Endothelial cell of umbilical vein (primary cell): ENCODE measurements around the gene STMP1. TPM values are rescaled to one million over a fixed set of nuclear protein-coding genes. Genes with fewer than 3 reads are reported as not detected.

ENCODE experiments used
- BruUV-seq: library from RNA; stranded (reverse); fragments of 400-500 nt; replicated peaks from 2 replicates; lab custom pipeline; 2021; lab: Mats Ljungman, UMichigan
- CTCF ChIA-PET: fragments of 300-600, 350-600 bp; sonication (Branson Sonifier 250); formaldehyde crosslinking; loops from one replicate; lab custom pipeline; 2021; ENCODE audit warnings: antibody characterized with exemption, inconsistent platforms; lab: Charles Lee
- POLR2A ChIA-PET: fragments of 300-600, 350-600 bp; sonication (Branson Sonifier 250); formaldehyde crosslinking; loops from one replicate; lab custom pipeline; 2021; ENCODE audit warnings: antibody characterized with exemption, inconsistent platforms; lab: Charles Lee
- DNase-seq: peaks from one replicate; pipeline ENCODE4 v3.0.0-alpha.2; 2011; ENCODE audit warnings: low read depth, low spot score
- FAIRE-seq: peaks from 2 replicates; lab custom pipeline; 2011; peaks lifted over from hg19 to GRCh38; lab: Jason Lieb, UNC
- H2AFZ ChIP-seq: 2 replicates; pipeline ENCODE4 v1.6.0; 2012; ENCODE audit warnings: low read depth, low read length, control low read depth, inconsistent platforms
- H3K27ac ChIP-seq: 2 replicates; pipeline ENCODE4 v1.5.1; 2011; ENCODE audit warnings: low read depth, mild to moderate bottlenecking, control low read depth, low read length, moderate library complexity; ENCODE audit not compliant: insufficient read depth
- H3K27me3 ChIP-seq, 2 experiments: 2 replicates each; pipeline versions ENCODE4 v1.6.0 to v1.6.1; 2011; ENCODE audit warnings: low read length in 2 of 2, mixed read lengths in 1 of 2; ENCODE audit not compliant: control insufficient read depth in 2 of 2, insufficient read depth in 2 of 2
- H3K36me3 ChIP-seq, 2 experiments: 2 replicates in 1 of 2; 3 replicates in 1 of 2; pipeline ENCODE4 v1.5.1; 2011; ENCODE audit warnings: low read length in 2 of 2, mild to moderate bottlenecking in 1 of 2, moderate library complexity in 1 of 2; ENCODE audit not compliant: control insufficient read depth in 2 of 2, insufficient read depth in 2 of 2; ENCODE audit errors: extremely low read depth in 1 of 2
- H3K4me1 ChIP-seq: 3 replicates; pipeline ENCODE4 v1.5.1; 2011; ENCODE audit warnings: mild to moderate bottlenecking, low read length; ENCODE audit not compliant: control insufficient read depth, insufficient read depth; ENCODE audit errors: extremely low read depth
- H3K4me2 ChIP-seq: 2 replicates; pipeline ENCODE4 v1.6.1; 2011; ENCODE audit warnings: low read length, control low read depth, mixed read lengths; ENCODE audit not compliant: insufficient read depth
- H3K4me3 ChIP-seq, 3 experiments: fragments of 200-600 bp in 1 of 3; sonication (generic), shearing (Covaris generic) in 1 of 3; replicated peaks in 1 of 3; 2 replicates each; pipeline ENCODE4 v1.5.1; 2011 to 2016; ENCODE audit warnings: control low read depth in 3 of 3, low read length in 3 of 3, mild to moderate bottlenecking in 2 of 3, inconsistent platforms in 1 of 3, low read depth in 1 of 3, moderate library complexity in 1 of 3; ENCODE audit not compliant: insufficient read depth in 1 of 3
- H3K79me2 ChIP-seq: 2 replicates; pipeline ENCODE4 v1.6.0; 2012; ENCODE audit warnings: low read length, inconsistent platforms; ENCODE audit not compliant: control insufficient read depth, insufficient read depth
- H3K9ac ChIP-seq: replicated peaks from 2 replicates; pipeline ENCODE3; 2011; ENCODE audit warnings: low read length, control low read depth; ENCODE audit not compliant: insufficient read depth; ENCODE audit errors: extremely low read depth
- H3K9me1 ChIP-seq: replicated peaks from 3 replicates; pipeline ENCODE4 v1.6.0; 2011; ENCODE audit warnings: mild to moderate bottlenecking, low read length; ENCODE audit not compliant: control insufficient read depth, insufficient read depth; ENCODE audit errors: extremely low read depth
- H3K9me3 ChIP-seq: replicated peaks from 2 replicates; pipeline ENCODE4 v1.5.1; 2012; ENCODE audit warnings: low read length, inconsistent platforms; ENCODE audit not compliant: control insufficient read depth, insufficient read depth
- H4K20me1 ChIP-seq: replicated peaks from 2 replicates; pipeline ENCODE3; 2011; ENCODE audit warnings: mild to moderate bottlenecking, low read length; ENCODE audit not compliant: control insufficient read depth, insufficient read depth; ENCODE audit errors: extremely low read depth
- CTCF ChIP-seq, 2 donors: IDR thresholded peaks; 1 replicate in 1 of 2; 2 replicates in 1 of 2; pipeline ENCODE4 v1.5.1; 2011; ENCODE audit warnings: low read length in 2 of 2, mild to moderate bottlenecking in 2 of 2, moderate library complexity in 2 of 2, control low read depth in 1 of 2, inconsistent platforms in 1 of 2, low read depth in 1 of 2; ENCODE audit not compliant: insufficient read depth in 1 of 2; ENCODE audit errors: extremely low read depth in 1 of 2
- EZH2 ChIP-seq: IDR thresholded peaks from 2 replicates; pipeline ENCODE4 v1.6.1; 2012; ENCODE audit warnings: borderline replicate concordance, low read depth, mild to moderate bottlenecking, moderate library complexity, low read length, inconsistent platforms; ENCODE audit not compliant: severe bottlenecking
- FOS ChIP-seq: IDR thresholded peaks from 2 replicates; pipeline ENCODE4 v1.6.1; 2011; ENCODE audit warnings: mild to moderate bottlenecking, low read length, moderate library complexity, borderline replicate concordance; ENCODE audit not compliant: insufficient read depth
- GATA2 ChIP-seq: IDR thresholded peaks from 2 replicates; pipeline ENCODE4 v1.7.0; 2011; ENCODE audit warnings: low read depth, mild to moderate bottlenecking, moderate library complexity, mixed read lengths, low read length; ENCODE audit not compliant: insufficient read length, insufficient read depth
- JUN ChIP-seq: IDR thresholded peaks from 2 replicates; pipeline ENCODE4 v1.6.1; 2011; ENCODE audit warnings: borderline replicate concordance, low read depth; ENCODE audit not compliant: insufficient read length, insufficient read depth
- MAX ChIP-seq: IDR thresholded peaks from 2 replicates; pipeline ENCODE4 v1.6.1; 2011; ENCODE audit not compliant: insufficient read depth, insufficient read length
- MYC ChIP-seq: IDR thresholded peaks from one replicate; pipeline ENCODE4 v1.6.1; 2011; ENCODE audit warnings: mild to moderate bottlenecking, low read depth, low read length
- POLR2A ChIP-seq: IDR thresholded peaks from 2 replicates; pipeline ENCODE4 v1.6.1; 2012; ENCODE audit warnings: low read depth, mild to moderate bottlenecking, control low read depth, low read length
- POLR2AphosphoS5 ChIP-seq: IDR thresholded peaks from 2 replicates; pipeline ENCODE4 v1.6.1; 2012; ENCODE audit warnings: low read depth, mild to moderate bottlenecking, control low read depth, low read length, moderate library complexity; ENCODE audit not compliant: insufficient read depth
- dilution Hi-C: fragments of 300-500 bp; cut with MboI; formaldehyde crosslinking; loops from one replicate; pipeline ENCODE4 v1.15.0; 2019; ENCODE audit warnings: low sequenced_read_pairs; ENCODE audit not compliant: extremely low pct_ligation_motif_present
- intact Hi-C: fragments of 100-400 bp; cut with micrococcal nuclease; formaldehyde crosslinking; loops from one replicate; pipeline ENCODE4 v1.10.0; 2022
- polyA plus RNA-seq, 4 experiments: library from polyadenylated mRNA; depleted of rRNA in 3 of 4; stranded (reverse) in 3 of 4; unstranded in 1 of 4; fragments of >200 nt; gene quantifications; 2 replicates each; pipeline versions ENCODE4 v1.2.1 to v1.2.3, GENCODE V29; 2011 to 2012; ENCODE audit warnings: missing spikeins in 1 of 4
- total RNA-seq: library from RNA; stranded (reverse); gene quantifications from 2 replicates; pipeline ENCODE4 v1.2.3, GENCODE V29; 2021

Gene STMP1
- total and polyA plus RNA-seq, 2 donors (not counting 3 experiments of a cell fraction or from before 2014, with no cell fraction given) = 17.1 to 31.3 TPM

GRCh38 chr7:135683609-135684008 lies 21.3 kb downstream of the STMP1 start:
- intact Hi-C loops = no loop called here
- FAIRE-seq = no peak

More at GRCh38 chr7:135683609-135684008, 21.3 kb downstream of the STMP1 start:
- H3K36me3 ChIP-seq = peaks cover 0 to 2% of the 10 kb centered on the region in 2 experiments
- no peak overlapping the region for H3K27ac ChIP-seq
- no peak for DNase-seq
- no peak overlapping the region for H3K4me2 ChIP-seq
- H3K4me1 ChIP-seq = peaks cover 20% of the 10 kb centered on the region
- H3K79me2 ChIP-seq = no peaks in the 10 kb centered on the region
- ChIA-PET POLR2A (no interaction called here), CTCF (interaction anchor here (6.0 kb wide), 1 partner anchor 12 kb away, joined by 53 read pairs; no protein-coding TSS in a partner anchor)
- H2AFZ ChIP-seq = no peak overlapping the region
- no peaks in the 10 kb centered on the region for H3K9me1 ChIP-seq
- H3K9me3 ChIP-seq = no peaks in the 10 kb centered on the region
- H3K27me3 ChIP-seq = no peaks in the 10 kb centered on the region
- dilution Hi-C loops = no loop called here
- no peak overlapping the region for H3K4me3 ChIP-seq
- no peak overlapping the region for H3K9ac ChIP-seq
- TF ChIP-seq POLR2A (no peak), JUN (no peak), EZH2 (no peak), FOS (no peak), CTCF (IDR thresholded peaks at IDR 0.05; ENCODE audit: extremely low read depth in 1 of 2, insufficient read depth in 1 of 2, low read depth in 1 of 2, low read length in 2 of 2) (no peak), MAX (no peak), POLR2AphosphoS5 (no peak), MYC (no peak), GATA2 (no peak)
- H4K20me1 ChIP-seq = no peaks in the 10 kb centered on the region
- BruUV-seq = no TSS peak
